ENCODE data around the gene FRS2. TPM values are rescaled to one million over a fixed set of nuclear protein-coding genes. Genes with fewer than 3 reads are reported as not detected.

The FRS2 gene
- 15.6 and 23.3 TPM in 2 replicates for total RNA-seq (2021)
- percentile 91 among the genes with signal in this experiment for Bru-seq, nascent RNA
- percentile 88 among the genes with signal in this experiment for BruChase-seq, experiment 1, labeled RNA remaining after a 2-hour chase
- BruChase-seq, experiment 2, labeled RNA remaining after a 6-hour chase, result percentile 70 among the genes with signal in this experiment
- long read RNA-seq, partial matches to known transcripts, result 0 of 5 reads
- long read RNA-seq, other reads (novel, unspliced or antisense), result 4 of 5 reads

- no TSS peak for BruUV-seq (replicated peaks)
- H3K4me1 ChIP-seq (replicated peaks; ENCODE audit: insufficient read depth), result peaks cover 26% of the 10 kb centered on the region
- CTCF ChIA-PET, result interaction anchor here (0.5 to 1.0 kb wide), 5 partner anchors 21 to 1176 kb away, joined by 3 to 9 read pairs (median 8); no protein-coding TSS in a partner anchor
- peaks cover 53% of the 10 kb centered on the region for H3K79me2 ChIP-seq (ENCODE audit: low read depth)
- DNase-seq, result peak; percentile 81 to 86
- H3K4me3 ChIP-seq, result peak within 1 kb of the TSS; percentile 72
- H3K27me3 ChIP-seq (ENCODE audit: insufficient read depth, low read depth), result no peaks in the 10 kb centered on the region
- H3K36me3 ChIP-seq (ENCODE audit: low read depth), result peaks cover 15% of the 10 kb centered on the region; the same call in 1 of the 2 replicates
- H3K9me2 ChIP-seq (ENCODE audit: insufficient read depth), result no peaks in the 10 kb centered on the region
- no peaks in the 10 kb centered on the region; the same call in none of the 2 replicates for H3F3A ChIP-seq (ENCODE audit: insufficient read depth, low read depth)
- TF ChIP-seq EZH2 (IDR thresholded peaks at IDR 0.05; ENCODE audit: low read depth) (no peak), CTCF (conservative IDR thresholded peaks at IDR 0.05) (peak; percentile 47; the same call in 1 of the 2 replicates)
- intact Hi-C loops (cut with micrococcal nuclease; ENCODE audit: unreplicated experiment), result loop anchor here (2.0 kb wide), 1 partner anchor 100 kb away; no protein-coding TSS in a partner anchor
- H2AFZ ChIP-seq, result peak within 1 kb of the TSS; percentile 91
- H3K4me2 ChIP-seq, result peak within 1 kb of the TSS; percentile 86
- H3K9me3 ChIP-seq (ENCODE audit: insufficient read depth, low read depth), result no peaks in the 10 kb centered on the region
- POLR2A ChIA-PET (ENCODE audit: unreplicated experiment), result interaction anchor here (0.6 to 0.7 kb wide), 5 partner anchors 45 to 110 kb away, joined by 3 to 6 read pairs (median 4); no protein-coding TSS in a partner anchor
- H4K20me1 ChIP-seq (ENCODE audit: insufficient read depth), result peaks cover 42% of the 10 kb centered on the region
- H3K27ac ChIP-seq, result peak within 1 kb of the TSS; percentile 54
These were observed at the start of gene FRS2 for GRCh38 chr12:69470189-69471075. TSS of gene FRS2 (plus strand) at chr12:69470388. CDS start at chr12:69569031, 98,643 bp downstream.

- Histone ChIP-seq H3K9me2 (ENCODE audit: insufficient read depth) (no peaks in the 10 kb centered on the region), H3K4me2 (no peak overlapping the region), H3K27me3 (ENCODE audit: insufficient read depth, low read depth) (no peaks in the 10 kb centered on the region), H3F3A (ENCODE audit: insufficient read depth, low read depth) (no peaks in the 10 kb centered on the region), H3K79me2 (ENCODE audit: low read depth) (no peaks in the 10 kb centered on the region), H3K4me1 (replicated peaks; ENCODE audit: insufficient read depth) (no peaks in the 10 kb centered on the region), H3K36me3 (ENCODE audit: low read depth) (no peaks in the 10 kb centered on the region), H3K4me3 (no peak overlapping the region), H3K9me3 (ENCODE audit: insufficient read depth, low read depth) (no peaks in the 10 kb centered on the region), H4K20me1 (ENCODE audit: insufficient read depth) (no peaks in the 10 kb centered on the region), H3K27ac (no peak overlapping the region), H2AFZ (no peak overlapping the region)
- intact Hi-C loops (cut with micrococcal nuclease; ENCODE audit: unreplicated experiment), result no loop called here
- TF ChIP-seq EZH2 (IDR thresholded peaks at IDR 0.05; ENCODE audit: low read depth), result no peak
- no peak for TF ChIP-seq CTCF (conservative IDR thresholded peaks at IDR 0.05)
- ChIA-PET CTCF (no interaction called here), POLR2A (ENCODE audit: unreplicated experiment) (no interaction called here)
- DNase-seq, result no peak
- no TSS peak for BruUV-seq (replicated peaks)
These were observed 48.6 kb upstream of the FRS2 start for GRCh38 chr12:69421548-69421947.

- POLR2A ChIA-PET (ENCODE audit: unreplicated experiment), result no interaction called here
- CTCF ChIA-PET, result no interaction called here
These were observed 46.9 kb upstream of the FRS2 start for GRCh38 chr12:69423037-69423905.

More at GRCh38 chr12:69423037-69423905, 46.9 kb upstream of the FRS2 start:
- Histone ChIP-seq H3K27me3 (ENCODE audit: insufficient read depth, low read depth) (no peaks in the 10 kb centered on the region), H3F3A (ENCODE audit: insufficient read depth, low read depth) (no peaks in the 10 kb centered on the region), H3K79me2 (ENCODE audit: low read depth) (no peaks in the 10 kb centered on the region), H3K4me3 (no peak overlapping the region), H3K36me3 (ENCODE audit: low read depth) (no peaks in the 10 kb centered on the region), H3K9me2 (ENCODE audit: insufficient read depth) (no peaks in the 10 kb centered on the region), H4K20me1 (ENCODE audit: insufficient read depth) (no peaks in the 10 kb centered on the region), H3K4me1 (replicated peaks; ENCODE audit: insufficient read depth) (no peaks in the 10 kb centered on the region), H2AFZ (no peak overlapping the region), H3K27ac (no peak overlapping the region), H3K9me3 (ENCODE audit: insufficient read depth, low read depth) (no peaks in the 10 kb centered on the region), H3K4me2 (no peak overlapping the region)
- intact Hi-C loops (cut with micrococcal nuclease; ENCODE audit: unreplicated experiment), result no loop called here
- no peak for TF ChIP-seq CTCF (conservative IDR thresholded peaks at IDR 0.05)
- BruUV-seq (replicated peaks), result no TSS peak
- DNase-seq, result no peak

All from PC-9 (cell line).